ENCODE results near the gene TECR.
"Not testable (repeated sequence)": the region's sequence is repeated elsewhere in the genome, so short reads cannot be mapped to it uniquely, and the experiment has no call there.

The TECR gene

DNA sequence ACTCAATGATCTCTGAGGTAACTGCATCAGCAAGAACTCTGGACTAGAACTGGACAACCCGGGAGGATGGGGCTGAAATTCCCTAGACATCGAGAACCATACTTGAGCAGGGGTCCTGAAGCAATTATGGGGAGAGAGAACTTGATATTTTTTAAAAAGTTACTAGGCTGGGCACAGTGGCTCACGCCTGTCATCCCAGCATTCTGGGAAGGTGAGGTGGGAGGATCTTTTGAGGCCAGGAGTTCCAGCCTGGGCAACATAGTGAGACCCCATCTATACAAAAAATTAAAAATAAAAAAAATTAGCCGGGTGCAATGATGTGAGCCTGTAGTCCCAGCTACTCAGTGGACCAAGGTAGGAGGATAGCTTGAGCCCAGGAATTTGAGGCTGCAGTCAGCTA, 8.9 kb upstream of the TECR start:
- DNase-seq (ENCODE audit: insufficient read length) (no peak), FAIRE-seq (no peak)
- TF ChIP-seq TAF1 (IDR thresholded peaks at IDR 0.05; ENCODE audit: borderline replicate concordance, low read depth, low read length) (no peak), POLR2A (IDR thresholded peaks at IDR 0.05; ENCODE audit: low read depth, low read length) (no peak), POLR2AphosphoS5 (IDR thresholded peaks at IDR 0.05; ENCODE audit: low read depth, low read length) (no peak)

DNA sequence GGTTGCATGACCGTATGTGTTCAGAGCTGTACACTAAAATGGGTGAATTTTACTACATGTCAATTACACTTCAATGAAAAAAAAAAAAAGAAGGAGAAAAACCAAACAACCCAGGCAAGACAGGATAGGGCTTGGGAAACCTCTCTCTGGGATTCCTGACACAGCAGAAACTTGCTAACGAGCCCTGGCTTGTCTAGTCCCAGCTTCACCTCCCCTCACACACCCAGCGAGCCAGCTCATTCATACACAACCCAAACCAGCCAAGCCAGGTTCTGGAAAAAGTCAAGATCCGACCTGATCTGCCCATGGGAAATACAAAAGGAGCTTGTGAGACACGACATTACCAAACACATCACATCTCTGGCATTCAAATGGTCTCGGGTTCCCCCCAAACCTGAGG, 3.7 kb upstream of the TECR start:
- FAIRE-seq (no peak), DNase-seq (ENCODE audit: insufficient read length) (no peak)
- no peak for TF ChIP-seq POLR2A (IDR thresholded peaks at IDR 0.05; ENCODE audit: low read depth, low read length)
- no peak for TF ChIP-seq POLR2AphosphoS5 (IDR thresholded peaks at IDR 0.05; ENCODE audit: low read depth, low read length)
- TF ChIP-seq TAF1 (IDR thresholded peaks at IDR 0.05; ENCODE audit: borderline replicate concordance, low read depth, low read length) = no peak

DNA sequence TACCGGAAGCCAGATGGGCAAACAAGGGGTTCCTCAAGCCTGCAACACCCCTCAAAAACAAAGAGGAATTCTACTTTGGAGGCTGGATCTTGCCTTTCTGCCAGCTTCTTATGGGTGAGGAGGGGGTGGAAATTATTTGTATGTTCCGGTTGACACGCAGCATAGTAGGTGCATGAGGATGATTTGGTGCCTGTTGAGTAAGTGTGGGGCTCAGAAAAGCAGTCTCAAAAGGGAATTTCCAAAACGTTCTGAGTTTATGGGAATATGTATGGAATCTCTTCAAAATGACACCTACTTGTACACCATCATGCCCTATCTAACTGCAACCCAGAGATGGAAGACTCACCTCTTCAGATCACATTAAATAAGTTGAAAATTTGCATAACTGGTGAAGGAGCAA, 3.0 kb upstream of the TECR start:
- FAIRE-seq = no peak
- TF ChIP-seq POLR2A (IDR thresholded peaks at IDR 0.05; ENCODE audit: low read depth, low read length) (no peak), POLR2AphosphoS5 (IDR thresholded peaks at IDR 0.05; ENCODE audit: low read depth, low read length) (no peak), TAF1 (IDR thresholded peaks at IDR 0.05; ENCODE audit: borderline replicate concordance, low read depth, low read length) (no peak)
- no peak for DNase-seq (ENCODE audit: insufficient read length)

GRCh38 chr19:14528419-14529253, 758 bp upstream of the TECR start:
- TF ChIP-seq TAF1 (IDR thresholded peaks at IDR 0.05; ENCODE audit: borderline replicate concordance, low read depth, low read length) (no peak), POLR2AphosphoS5 (IDR thresholded peaks at IDR 0.05; ENCODE audit: low read depth, low read length) (no peak)
- no peak for DNase-seq (ENCODE audit: insufficient read length)
- FAIRE-seq = no peak

GRCh38 chr19:14530005-14530348, 583 bp downstream of the TECR start:
- TF ChIP-seq TAF1 (IDR thresholded peaks at IDR 0.05; ENCODE audit: borderline replicate concordance, low read depth, low read length) (no peak), POLR2AphosphoS5 (IDR thresholded peaks at IDR 0.05; ENCODE audit: low read depth, low read length) (no peak), POLR2A (IDR thresholded peaks at IDR 0.05; ENCODE audit: low read depth, low read length) (no peak)
- FAIRE-seq = no peak
- no peak for DNase-seq (ENCODE audit: insufficient read length)

- no peak for TF ChIP-seq TAF1 (IDR thresholded peaks at IDR 0.05; ENCODE audit: borderline replicate concordance, low read depth, low read length)
- no peak for TF ChIP-seq POLR2AphosphoS5 (IDR thresholded peaks at IDR 0.05; ENCODE audit: low read depth, low read length)
- no peak for FAIRE-seq
- no peak for DNase-seq (ENCODE audit: insufficient read length)
Measured at GRCh38 chr19:14530506-14530905, 1.1 kb downstream of the TECR start.

DNA sequence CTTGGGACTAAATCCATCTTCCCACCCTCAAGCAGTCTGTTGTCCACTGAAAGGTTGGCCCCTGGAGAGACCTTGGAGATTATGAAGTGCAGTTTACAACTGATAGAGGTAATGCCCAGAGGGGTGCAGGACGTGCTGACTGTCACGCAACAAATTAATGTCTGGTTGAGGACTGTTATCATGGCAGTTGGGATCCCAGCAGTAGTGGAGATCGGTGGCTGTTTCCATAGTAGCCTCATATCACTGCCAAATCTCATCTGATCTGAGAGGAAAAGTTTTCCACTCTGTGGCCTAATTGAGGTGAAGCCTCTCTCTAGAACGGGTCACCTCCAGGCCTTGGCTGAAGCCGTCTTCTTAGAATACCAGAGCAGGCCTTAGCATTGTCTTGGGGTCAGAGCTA, 4.1 kb downstream of the TECR start:
- FAIRE-seq (no peak), DNase-seq (ENCODE audit: insufficient read length) (no peak)
- TF ChIP-seq POLR2AphosphoS5 (IDR thresholded peaks at IDR 0.05; ENCODE audit: low read depth, low read length) = no peak
- TF ChIP-seq TAF1 (IDR thresholded peaks at IDR 0.05; ENCODE audit: borderline replicate concordance, low read depth, low read length) = no peak
- TF ChIP-seq POLR2A (IDR thresholded peaks at IDR 0.05; ENCODE audit: low read depth, low read length) = no peak

DNA sequence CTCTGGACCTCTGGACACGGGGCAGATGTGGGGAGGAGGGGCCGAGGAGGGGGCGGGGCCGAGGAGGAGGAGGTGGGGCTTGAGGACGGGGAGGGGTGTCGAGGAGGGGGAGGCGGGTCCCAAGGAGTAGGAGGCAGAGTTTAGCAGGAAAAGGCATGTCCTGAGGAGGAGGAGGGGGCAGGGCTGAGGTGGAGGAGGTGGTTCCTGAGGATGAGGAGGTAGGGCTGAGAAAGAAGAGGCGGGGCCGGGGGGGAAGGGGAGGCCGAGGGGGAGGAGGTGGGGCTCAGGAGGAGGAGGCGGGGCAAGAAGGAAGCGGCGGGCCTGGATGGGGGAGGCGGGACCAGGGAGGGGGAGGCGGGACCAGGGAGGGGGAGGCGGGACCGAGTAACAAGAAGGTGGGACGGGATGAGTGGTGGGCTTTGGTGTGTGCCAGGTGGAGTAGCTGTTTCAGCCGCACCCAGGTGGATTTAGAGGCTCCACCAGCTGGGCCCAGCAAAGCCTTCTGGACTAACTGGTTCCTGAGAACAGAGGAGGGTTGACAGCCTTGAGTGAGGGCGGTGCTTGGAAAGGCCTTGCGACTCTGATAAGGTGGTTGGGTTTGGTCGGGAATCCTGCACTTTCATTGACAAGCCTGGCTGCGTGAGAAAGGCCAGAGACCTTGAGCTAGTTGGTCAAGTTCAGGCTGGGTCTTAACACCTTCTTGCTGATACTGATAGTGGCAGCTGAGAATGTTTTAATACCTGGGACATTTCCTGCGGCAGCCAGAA, 7.7 kb downstream of the TECR start:
- DNase-seq (ENCODE audit: insufficient read length) (no peak), FAIRE-seq (no peak)
- TF ChIP-seq POLR2AphosphoS5 (IDR thresholded peaks at IDR 0.05; ENCODE audit: low read depth, low read length) (no peak), POLR2A (IDR thresholded peaks at IDR 0.05; ENCODE audit: low read depth, low read length) (no peak), TAF1 (IDR thresholded peaks at IDR 0.05; ENCODE audit: borderline replicate concordance, low read depth, low read length) (no peak)

DNA sequence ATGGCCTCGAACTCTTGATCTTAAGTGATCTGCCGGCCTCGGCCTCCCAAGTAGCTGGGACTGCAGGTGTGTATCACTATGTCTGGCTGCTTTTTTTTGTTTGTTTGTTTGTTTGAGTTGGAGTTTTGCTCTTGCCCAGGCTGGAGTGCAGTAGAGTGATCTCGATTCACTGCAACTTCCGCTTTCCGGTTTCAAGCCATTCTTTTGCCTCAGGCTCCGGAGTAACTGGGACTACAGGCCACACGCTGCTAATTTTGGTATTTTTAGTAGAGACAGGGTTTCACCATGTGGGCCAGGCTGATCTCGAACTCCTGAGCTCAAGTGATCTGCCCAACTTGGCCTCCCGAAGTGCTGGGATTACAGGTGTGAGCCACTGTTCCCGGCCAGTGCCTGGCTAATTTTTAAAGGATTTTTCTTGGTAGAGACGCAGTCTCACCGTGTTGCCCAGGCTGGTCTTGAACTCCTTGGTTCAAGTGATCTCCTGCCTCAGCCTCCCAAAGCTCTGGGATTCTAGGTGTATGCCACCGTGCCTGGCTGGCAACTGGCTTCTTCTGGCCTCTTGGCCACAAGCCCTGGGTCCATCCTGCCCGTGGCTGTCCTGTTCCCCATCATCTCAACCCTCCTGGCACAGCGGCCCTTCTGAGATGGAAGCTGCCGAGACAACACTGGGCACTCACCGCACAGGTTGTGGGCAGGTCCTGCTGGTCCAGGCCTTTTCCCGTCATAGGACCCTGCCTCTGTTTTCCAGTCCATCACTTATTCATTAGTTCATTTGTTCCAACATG, 11.5 kb downstream of the TECR start:
- TF ChIP-seq POLR2A (IDR thresholded peaks at IDR 0.05; ENCODE audit: low read depth, low read length) (no peak), POLR2AphosphoS5 (IDR thresholded peaks at IDR 0.05; ENCODE audit: low read depth, low read length) (no peak), TAF1 (IDR thresholded peaks at IDR 0.05; ENCODE audit: borderline replicate concordance, low read depth, low read length) (no peak)
- no peak for FAIRE-seq

GRCh38 chr19:14541979-14542378, 12.6 kb downstream of the TECR start:
- not testable (repeated sequence) for FAIRE-seq; DNase-seq (ENCODE audit: insufficient read length)

More for the DNA sequence above, 11.5 kb downstream of the TECR start:
- no peak for DNase-seq (ENCODE audit: insufficient read length)

- TF ChIP-seq POLR2A (IDR thresholded peaks at IDR 0.05; ENCODE audit: low read depth, low read length) = no peak
- TF ChIP-seq POLR2AphosphoS5 (IDR thresholded peaks at IDR 0.05; ENCODE audit: low read depth, low read length) = no peak
- TF ChIP-seq TAF1 (IDR thresholded peaks at IDR 0.05; ENCODE audit: borderline replicate concordance, low read depth, low read length) = no peak
- FAIRE-seq (no peak), DNase-seq (ENCODE audit: insufficient read length) (no peak)
Measured at GRCh38 chr19:14542711-14543328, 13.4 kb downstream of the TECR start.
